Gastroesophageal sphincter (tissue), 3 donors: ENCODE measurements around the gene CSNK1E.

ENCODE experiments used
- POLR2A ChIP-seq, 2 donors: fragments of 450-650 bp; IDR thresholded peaks; one replicate each; pipeline ENCODE4 v1.6.1; 2017; ENCODE audit warnings: antibody characterized with exemption in 2 of 2, mild to moderate bottlenecking in 2 of 2, moderate library complexity in 1 of 2
- POLR2AphosphoS5 ChIP-seq: sonication (generic); formaldehyde crosslinking; IDR thresholded peaks from one replicate; pipeline ENCODE4 v1.6.1; 2017; ENCODE audit warnings: antibody characterized with exemption
- TF ChIP-seq, protein P1 (sequence below), 4 experiments: fragments of 200-600 bp in 2 of 4; fragments of 450-650 bp in 2 of 4; sonication (generic) in 1 of 4; IDR thresholded peaks; one replicate each; pipeline ENCODE4 v1.5.1; 2017 to 2019; ENCODE audit warnings: antibody characterized with exemption in 4 of 4, mild to moderate bottlenecking in 2 of 4, moderate library complexity in 2 of 4

DNA sequence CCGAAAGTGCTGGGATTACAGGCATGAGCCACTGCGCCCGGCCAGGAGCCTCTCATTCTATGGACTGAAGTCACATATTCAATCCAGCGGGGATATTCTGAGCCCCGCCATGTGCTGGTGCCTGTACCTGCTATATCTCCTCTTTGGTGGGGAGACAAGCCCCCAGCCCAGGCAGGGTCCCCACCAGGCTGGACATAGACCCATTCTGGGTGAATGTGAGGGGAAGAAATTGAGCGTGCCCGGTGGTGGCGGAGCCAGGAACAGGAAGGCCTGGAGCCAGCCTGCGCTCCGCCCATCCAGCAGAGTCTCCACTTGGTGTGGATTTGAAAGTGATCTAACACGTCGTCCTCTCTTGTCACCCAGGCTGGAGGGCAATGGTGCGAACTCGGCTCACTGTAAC is 38.0 kb upstream of the CSNK1E start:
- TF ChIP-seq POLR2A (IDR thresholded peaks at IDR 0.05) (no peak), POLR2AphosphoS5 (no peak)
- TF ChIP-seq, protein P1, sequence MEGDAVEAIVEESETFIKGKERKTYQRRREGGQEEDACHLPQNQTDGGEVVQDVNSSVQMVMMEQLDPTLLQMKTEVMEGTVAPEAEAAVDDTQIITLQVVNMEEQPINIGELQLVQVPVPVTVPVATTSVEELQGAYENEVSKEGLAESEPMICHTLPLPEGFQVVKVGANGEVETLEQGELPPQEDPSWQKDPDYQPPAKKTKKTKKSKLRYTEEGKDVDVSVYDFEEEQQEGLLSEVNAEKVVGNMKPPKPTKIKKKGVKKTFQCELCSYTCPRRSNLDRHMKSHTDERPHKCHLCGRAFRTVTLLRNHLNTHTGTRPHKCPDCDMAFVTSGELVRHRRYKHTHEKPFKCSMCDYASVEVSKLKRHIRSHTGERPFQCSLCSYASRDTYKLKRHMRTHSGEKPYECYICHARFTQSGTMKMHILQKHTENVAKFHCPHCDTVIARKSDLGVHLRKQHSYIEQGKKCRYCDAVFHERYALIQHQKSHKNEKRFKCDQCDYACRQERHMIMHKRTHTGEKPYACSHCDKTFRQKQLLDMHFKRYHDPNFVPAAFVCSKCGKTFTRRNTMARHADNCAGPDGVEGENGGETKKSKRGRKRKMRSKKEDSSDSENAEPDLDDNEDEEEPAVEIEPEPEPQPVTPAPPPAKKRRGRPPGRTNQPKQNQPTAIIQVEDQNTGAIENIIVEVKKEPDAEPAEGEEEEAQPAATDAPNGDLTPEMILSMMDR (IDR thresholded peaks at IDR 0.05): no peak
